GM19395 (cell line): Measurements from ENCODE around the gene TMEM219.
"Not testable (repeated sequence)": the region's sequence is repeated elsewhere in the genome, so short reads cannot be mapped to it uniquely, and the experiment has no call there.

ENCODE experiments used
- ATAC-seq: cut with Tn5 transposase; IDR thresholded peaks from one replicate; pipeline ENCODE4 v1.9.1; 2021; ENCODE audit warnings: mild to moderate bottlenecking, moderate library complexity; ENCODE audit not compliant: unreplicated experiment

The TMEM219 gene

GRCh38 chr16:29950806-29951461, 10.9 kb upstream of the TMEM219 start:
- ATAC-seq: no peak

- ATAC-seq: no peak
These were observed 10.1 kb upstream of the TMEM219 start for GRCh38 chr16:29951625-29952365.

GRCh38 chr16:29958756-29959155, 3.1 kb upstream of the TMEM219 start:
- no peak for ATAC-seq

GRCh38 chr16:29959293-29959692, 2.6 kb upstream of the TMEM219 start:
- ATAC-seq: no peak

GRCh38 chr16:29959821-29960220, 2.1 kb upstream of the TMEM219 start:
- not testable (repeated sequence) for ATAC-seq

GRCh38 chr16:29961127-29961478, 776 bp upstream of the TMEM219 start:
- ATAC-seq: no peak

GRCh38 chr16:29962344-29962994, 590 bp downstream of the TMEM219 start:
- no peak for ATAC-seq

- no peak for ATAC-seq
These were observed 1.3 kb downstream of the TMEM219 start for GRCh38 chr16:29963021-29963743.

- ATAC-seq: no peak
These were observed 6.3 kb downstream of the TMEM219 start for GRCh38 chr16:29968205-29968604.

GRCh38 chr16:29971304-29971703, 9.4 kb downstream of the TMEM219 start:
- ATAC-seq: no peak

- ATAC-seq: no peak
These were observed 10.6 kb downstream of the TMEM219 start for GRCh38 chr16:29972500-29972899.

- ATAC-seq: no peak
These were observed 11.1 kb downstream of the TMEM219 start for GRCh38 chr16:29972992-29973383.

- ATAC-seq: peak; percentile 87
These were observed 11.7 kb downstream of the TMEM219 start, which contains the start of gene TAOK2 for GRCh38 chr16:29973384-29974246. Gene TAOK2, plus strand, starts transcription at chr16:29973868. Its CDS starts 3,905 bp downstream, at chr16:29977773.

- peak; percentile 3 for ATAC-seq
These were observed 12.6 kb downstream of the TMEM219 start for GRCh38 chr16:29974291-29975133.

GRCh38 chr16:29975134-29975538, 13.3 kb downstream of the TMEM219 start:
- no peak for ATAC-seq

GRCh38 chr16:29975811-29976511, 14.1 kb downstream of the TMEM219 start:
- ATAC-seq: no peak

- no peak for ATAC-seq
These were observed 15.4 kb downstream of the TMEM219 start for GRCh38 chr16:29977063-29977825.

- no peak for ATAC-seq
These were observed 16.2 kb downstream of the TMEM219 start for GRCh38 chr16:29978081-29978480.
